ENCODE data around the gene GLYATL2.
A peak's percentile ranks its signal among the peaks of the same experiment; 100 is the strongest.

GLYATL2 gene

DNA sequence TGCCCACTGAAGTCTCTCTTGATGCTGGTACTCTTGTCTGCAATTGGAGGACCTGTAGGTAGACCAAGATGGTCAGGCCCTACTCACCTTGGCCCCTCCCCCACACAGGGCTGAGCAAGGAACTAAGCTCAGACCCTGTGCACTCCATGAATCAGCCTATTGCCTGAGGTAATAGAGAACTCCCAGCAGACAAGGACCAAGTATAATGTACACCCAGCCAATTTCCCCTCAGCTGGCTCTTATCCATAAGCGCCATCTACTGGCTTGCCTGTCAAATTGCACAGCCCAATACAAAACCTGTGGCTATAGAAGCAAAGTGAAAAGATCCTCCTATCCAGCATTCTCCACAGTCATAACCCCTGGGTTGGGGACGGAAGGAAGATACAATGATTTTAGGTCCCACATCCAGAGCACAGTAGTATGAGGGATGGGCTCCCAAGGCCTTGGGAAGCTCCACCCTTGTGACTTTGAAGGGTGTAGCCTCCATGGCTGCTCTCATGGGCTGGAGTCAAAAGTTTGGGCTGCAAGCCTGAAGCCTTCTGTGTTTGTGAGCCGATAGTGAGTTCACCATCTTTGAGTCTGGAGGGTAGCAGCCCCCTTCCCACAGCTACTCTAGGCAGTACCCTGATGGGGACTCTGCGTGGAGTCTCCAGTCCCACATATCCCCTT is 56.0 kb downstream of the GLYATL2 start:
- DNase-seq = peak; percentile 6

DNA sequence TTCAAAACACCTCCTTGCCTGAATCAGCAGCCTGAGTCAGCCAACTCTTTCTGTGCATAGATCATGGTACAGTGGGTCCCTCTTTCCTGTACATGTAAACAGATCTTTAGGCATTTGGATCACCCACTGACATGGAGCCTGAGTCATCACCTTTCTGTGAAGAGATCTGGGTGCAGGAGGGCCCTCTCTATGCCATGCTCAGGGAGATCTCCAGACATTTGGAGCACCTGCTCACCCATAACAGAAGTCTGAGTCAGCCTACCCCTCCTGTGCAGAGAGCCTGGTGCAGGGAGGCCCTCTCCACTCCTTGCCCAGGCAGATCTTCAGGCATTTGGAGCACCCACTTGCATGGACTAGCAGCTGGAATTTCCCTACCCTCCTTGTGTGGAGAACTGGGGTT is 56.6 kb downstream of the GLYATL2 start:
- no peak for DNase-seq

GRCh38 chr11:58786693-58787092 is 57.8 kb downstream of the GLYATL2 start:
- no peak for DNase-seq

GRCh38 chr11:58784995-58785394 is 59.5 kb downstream of the GLYATL2 start:
- DNase-seq = no peak
